NOMO-1 (cell line): ENCODE results near the gene HNRNPA3.
"Not testable (repeated sequence)": the region's sequence is repeated elsewhere in the genome, so short reads cannot be mapped to it uniquely, and the experiment has no call there.

Experiments used
- DNase-seq, 2 experiments: peaks; one replicate each; lab custom pipeline; 2025; ENCODE audit not compliant: unreplicated experiment in 2 of 2; lab: John Stamatoyannopoulos, UW

Gene HNRNPA3

GRCh38 chr2:177229442-177230242, 17.0 kb downstream of the HNRNPA3 start:
- no peak for DNase-seq

GRCh38 chr2:177231270-177231669, 18.7 kb downstream of the HNRNPA3 start:
- no peak for DNase-seq

- DNase-seq, result no peak
These were observed 19.6 kb downstream of the HNRNPA3 start for GRCh38 chr2:177232098-177232704.

- DNase-seq, result no peak
These were observed 21.7 kb downstream of the HNRNPA3 start for GRCh38 chr2:177234267-177234666.

GRCh38 chr2:177235855-177236437, 23.4 kb downstream of the HNRNPA3 start:
- no peak for DNase-seq

GRCh38 chr2:177237932-177238331, 25.3 kb downstream of the HNRNPA3 start:
- no peak for DNase-seq

- no peak for DNase-seq
These were observed 26.5 kb downstream of the HNRNPA3 start for GRCh38 chr2:177239053-177239452.

- peak; percentile 98 to 99 for DNase-seq
These were observed 27.5 kb downstream of the HNRNPA3 start for GRCh38 chr2:177239932-177240630.

GRCh38 chr2:177241711-177242120, 29.1 kb downstream of the HNRNPA3 start:
- DNase-seq, result no peak

- DNase-seq, result no peak
These were observed 29.8 kb downstream of the HNRNPA3 start for GRCh38 chr2:177242121-177242987.

GRCh38 chr2:177243073-177243472, 30.5 kb downstream of the HNRNPA3 start:
- no peak for DNase-seq

- DNase-seq, result no peak
These were observed 30.9 kb downstream of the HNRNPA3 start for GRCh38 chr2:177243476-177243875.

- no peak for DNase-seq
These were observed 31.7 kb downstream of the HNRNPA3 start for GRCh38 chr2:177244244-177244771.

GRCh38 chr2:177245010-177245422, 32.4 kb downstream of the HNRNPA3 start:
- DNase-seq, result no peak

GRCh38 chr2:177246000-177246399, 33.4 kb downstream of the HNRNPA3 start:
- DNase-seq, result no peak

- not testable (repeated sequence) for DNase-seq
These were observed 34.0 kb downstream of the HNRNPA3 start for GRCh38 chr2:177246523-177247030.

- no peak for DNase-seq
These were observed 35.2 kb downstream of the HNRNPA3 start for GRCh38 chr2:177247693-177248262.

- no peak for DNase-seq
These were observed 36.4 kb downstream of the HNRNPA3 start for GRCh38 chr2:177249038-177249437.

- DNase-seq, result no peak
These were observed 37.9 kb downstream of the HNRNPA3 start for GRCh38 chr2:177250461-177250860.

GRCh38 chr2:177251165-177251542, 38.6 kb downstream of the HNRNPA3 start:
- no peak for DNase-seq
